ENCODE data around the gene ANKZF1. TPM values are rescaled to one million over a fixed set of nuclear protein-coding genes. Genes with fewer than 3 reads are reported as not detected.

ANKZF1 gene
- total and polyA plus RNA-seq, 2 of the 8 experiments (the other 6 are each of a cell fraction or from before 2014, with no cell fraction given), result 32.5 to 50.1 TPM

DNA sequence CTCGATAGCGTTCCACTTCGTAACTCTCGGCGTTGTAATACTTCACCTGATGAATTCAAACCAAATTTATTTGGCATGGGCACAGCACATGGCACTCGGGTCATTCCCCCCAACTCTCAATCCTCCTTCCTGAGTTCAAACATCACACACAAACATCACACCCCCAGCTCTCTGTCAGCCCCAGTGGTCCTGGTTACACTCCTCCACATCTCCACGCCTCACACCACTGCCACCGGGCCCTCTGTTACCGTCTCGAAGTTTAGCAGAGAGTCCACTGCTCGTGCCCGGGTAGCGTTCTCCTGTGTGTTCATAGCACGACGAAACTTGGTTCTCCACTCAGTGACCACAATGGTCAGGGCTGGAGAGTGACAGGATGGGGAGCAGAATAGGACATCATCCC, 15.5 kb upstream of the ANKZF1 start:
- no peak overlapping the region for H3K27ac ChIP-seq (ENCODE audit: low read depth, low read length)
- no peak for FAIRE-seq
- TF ChIP-seq HDAC6 (IDR thresholded peaks at IDR 0.05; ENCODE audit: low read depth, low read length) (no peak), E2F6 (IDR thresholded peaks at IDR 0.05) (no peak), MAFK (IDR thresholded peaks at IDR 0.05; ENCODE audit: low read depth, low read length) (no peak), SIN3A (conservative IDR thresholded peaks at IDR 0.05 in 1 of 2, IDR thresholded peaks at IDR 0.05 in 1 of 2; ENCODE audit: low read depth in 1 of 2, low read length in 2 of 2) (no peak), TAF7 (optimal IDR thresholded peaks at IDR 0.05; ENCODE audit: borderline replicate concordance, low read depth, low read length) (no peak), POLR2AphosphoS5 (IDR thresholded peaks at IDR 0.05; ENCODE audit: low read depth, low read length) (no peak), KDM4A (IDR thresholded peaks at IDR 0.05; ENCODE audit: low read depth, low read length, severe bottlenecking) (no peak), SAP30 (IDR thresholded peaks at IDR 0.05; ENCODE audit: insufficient read depth, insufficient replicate concordance, low read length) (no peak), CBX5 (IDR thresholded peaks at IDR 0.05; ENCODE audit: low read depth, low read length) (no peak), CTBP2 (IDR thresholded peaks at IDR 0.05; ENCODE audit: borderline replicate concordance, insufficient read depth, insufficient read length, low read length) (no peak), SUZ12 (IDR thresholded peaks at IDR 0.05; ENCODE audit: low read length) (no peak), GABPA (IDR thresholded peaks at IDR 0.05; ENCODE audit: borderline replicate concordance, insufficient read depth, low read length) (no peak)

More for the DNA sequence above, 15.5 kb upstream of the ANKZF1 start:
- Histone ChIP-seq H3K14ac (ENCODE audit: insufficient read length) (no peak overlapping the region), H2BK5ac (ENCODE audit: low read depth, low read length) (no peak overlapping the region), H2AFZ (ENCODE audit: low read length) (no peak overlapping the region), H2BK15ac (ENCODE audit: low read length) (no peak overlapping the region), H4K5ac (ENCODE audit: insufficient read length, low read depth, low read length) (no peak overlapping the region), H3K4me3 (ENCODE audit: extremely low read depth in 1 of 4, insufficient read depth in 2 of 4, low read depth in 3 of 4, low read length in 4 of 4) (no peak overlapping the region), H3K9ac (replicated peaks in 1 of 4; ENCODE audit: extremely low read depth in 1 of 4, low read depth in 3 of 4, low read length in 3 of 4) (no peak overlapping the region), H2BK12ac (ENCODE audit: low read depth, low read length) (no peak overlapping the region), H2BK120ac (replicated peaks; ENCODE audit: low read depth, low read length) (no peak overlapping the region), H4K8ac (ENCODE audit: extremely low read depth, insufficient read depth, low read length) (no peak overlapping the region), H2BK20ac (ENCODE audit: low read length) (no peak overlapping the region), H3K4me2 (ENCODE audit: insufficient read depth in 1 of 2, low read depth in 2 of 2, low read length in 2 of 2) (no peak overlapping the region), H3K23ac (ENCODE audit: insufficient read length) (no peak overlapping the region), H3K23me2 (ENCODE audit: low read depth, low read length) (peaks cover 12% of the 10 kb centered on the region), H3K27me3 (replicated peaks in 1 of 4; ENCODE audit: control insufficient read depth in 3 of 4, extremely low read depth in 1 of 4, insufficient read depth in 3 of 4, low read length in 3 of 4) (no peaks in the 10 kb centered on the region; a peak in 1 of 7 replicates), H3K36me3 (ENCODE audit: control insufficient read depth in 2 of 4, insufficient read depth in 4 of 4, low read length in 3 of 4) (peaks cover 14 to 54% (median 29%) of the 10 kb centered on the region in 4 experiments), H3K79me1 (ENCODE audit: low read depth, low read length) (no peaks in the 10 kb centered on the region), H4K91ac (replicated peaks; ENCODE audit: insufficient read length, low read length) (no peak overlapping the region), H3K9me3 (ENCODE audit: insufficient read depth in 2 of 2, low read depth in 1 of 2, low read length in 1 of 2) (no peaks in the 10 kb centered on the region), H3K18ac (ENCODE audit: extremely low read depth, low read length) (no peak overlapping the region), H2AK5ac (ENCODE audit: low read depth, low read length) (no peak overlapping the region), H4K20me1 (replicated peaks in 1 of 2; ENCODE audit: control insufficient read depth in 1 of 2, insufficient read depth in 2 of 2, low read length in 2 of 2) (peaks cover 0 to 2% of the 10 kb centered on the region in 2 experiments), H3K4me1 (replicated peaks in 1 of 4; ENCODE audit: control insufficient read depth in 3 of 4, insufficient read depth in 4 of 4, low read length in 3 of 4) (peaks cover 0 to 4% (median 2%) of the 10 kb centered on the region in 4 experiments; a peak in 3 of 7 replicates), H3K4ac (replicated peaks; ENCODE audit: insufficient read length, low read depth, low read length) (no peak overlapping the region), H3K79me2 (ENCODE audit: control insufficient read depth in 1 of 2, insufficient read depth in 2 of 2, low read length in 2 of 2) (no peaks in the 10 kb centered on the region), H3K56ac (replicated peaks; ENCODE audit: insufficient read length, low read depth, low read length) (no peak overlapping the region)
- no peak for DNase-seq (ENCODE audit: low read depth in 1 of 2, low spot score in 2 of 2)
- ChIA-PET POLR2A (ENCODE audit: partially characterized antibody) (interaction anchor here (1.1 kb wide), 1 partner anchor 11 kb away, joined by 4 read pairs; no protein-coding TSS in a partner anchor), CTCF (ENCODE audit: partially characterized antibody) (interaction anchor here (0.8 to 1.8 kb wide), 2 partner anchors 31 to 34 kb away, joined by 3 to 4 read pairs; no protein-coding TSS in a partner anchor)
- 98% methylated on average over 15 of the region's 15 CpGs; no CpG with 5 or more reads in 1 of the 2 experiments for WGBS, 2 experiments (ENCODE audit: extremely low coverage in 1 of 2, insufficient coverage in 1 of 2, insufficient read length in 1 of 2, insufficient replicate concordance in 2 of 2, low coverage in 1 of 2, low lambda C conversion rate in 2 of 2, missing lambda C conversion rate in 1 of 2)
